H9 (cell line): Measurements from ENCODE around the gene SPATA20. TPM values are rescaled to one million over a fixed set of nuclear protein-coding genes. Genes with fewer than 3 reads are reported as not detected.

Experiments
- DNase-seq: peaks from one replicate; pipeline ENCODE4 v3.0.0-alpha.2; 2017
- H2AFZ ChIP-seq: one replicate; pipeline ENCODE4 v1.6.1; 2013; ENCODE audit warnings: mild to moderate bottlenecking, low read length, control low read depth, moderate library complexity
- H2AK5ac ChIP-seq: 2 replicates; pipeline ENCODE4 v1.6.1; 2013; ENCODE audit warnings: low read length, control low read depth, mixed read lengths; ENCODE audit not compliant: insufficient read length
- H2BK120ac ChIP-seq: one replicate; pipeline ENCODE4 v1.6.1; 2013; ENCODE audit warnings: low read depth, mild to moderate bottlenecking, low read length, control low read depth, inconsistent platforms; ENCODE audit not compliant: poor library complexity, severe bottlenecking
- H2BK12ac ChIP-seq: 2 replicates; pipeline ENCODE4 v1.6.1; 2013; ENCODE audit warnings: low read length, control low read depth, mixed read lengths, low read depth; ENCODE audit not compliant: insufficient read length
- H2BK15ac ChIP-seq: 2 replicates; pipeline ENCODE4 v1.6.1; 2013; ENCODE audit warnings: low read depth, low read length, control low read depth
- H2BK20ac ChIP-seq: one replicate; pipeline ENCODE4 v1.6.1; 2013; ENCODE audit warnings: low read depth, mild to moderate bottlenecking, low read length, control low read depth, inconsistent platforms; ENCODE audit not compliant: poor library complexity, severe bottlenecking
- H2BK5ac ChIP-seq: 2 replicates; pipeline ENCODE4 v1.6.1; 2013; ENCODE audit warnings: low read length, control low read depth, mixed read lengths; ENCODE audit not compliant: insufficient read length
- H3K14ac ChIP-seq: 2 replicates; pipeline ENCODE4 v1.6.1; 2013; ENCODE audit warnings: low read length, control low read depth; ENCODE audit not compliant: insufficient read depth
- H3K18ac ChIP-seq: 2 replicates; pipeline ENCODE4 v1.6.1; 2013; ENCODE audit warnings: low read depth, mild to moderate bottlenecking, mixed read lengths, low read length, control low read depth; ENCODE audit not compliant: insufficient read length
- H3K23ac ChIP-seq: 2 replicates; pipeline ENCODE4 v1.6.1; 2013; ENCODE audit warnings: low read length, control low read depth, mixed read lengths, low read depth; ENCODE audit not compliant: insufficient read length
- H3K23me2 ChIP-seq: 2 replicates; pipeline ENCODE4 v1.6.1; 2013; ENCODE audit warnings: low read depth, mild to moderate bottlenecking, mixed read lengths, low read length, control low read depth; ENCODE audit not compliant: insufficient read length, poor library complexity, severe bottlenecking
- H3K27ac ChIP-seq: 2 replicates; pipeline ENCODE4 v1.5.1; 2013; ENCODE audit warnings: low read length, control low read depth, mixed read lengths, low read depth; ENCODE audit not compliant: insufficient read length
- H3K27me3 ChIP-seq: 2 replicates; pipeline ENCODE4 v1.6.1; 2013; ENCODE audit warnings: low read length, control low read depth, inconsistent platforms; ENCODE audit not compliant: insufficient read depth
- H3K4ac ChIP-seq: 2 replicates; pipeline ENCODE4 v1.6.1; 2013; ENCODE audit warnings: low read depth, mild to moderate bottlenecking, control low read depth, inconsistent platforms, low read length, moderate library complexity
- H3K4me1 ChIP-seq: 2 replicates; pipeline ENCODE4 v1.6.1; 2013; ENCODE audit warnings: low read length, control low read depth, inconsistent platforms; ENCODE audit not compliant: insufficient read depth
- H3K4me2 ChIP-seq: 2 replicates; pipeline ENCODE4 v1.6.1; 2013; ENCODE audit warnings: low read length, control low read depth, mixed read lengths; ENCODE audit not compliant: insufficient read length, insufficient read depth
- H3K56ac ChIP-seq: 2 replicates; pipeline ENCODE4 v1.6.1; 2013; ENCODE audit warnings: low read depth, mild to moderate bottlenecking, mixed read lengths, low read length, control low read depth; ENCODE audit not compliant: insufficient read length
- H3K79me1 ChIP-seq: 2 replicates; pipeline ENCODE4 v1.6.1; 2013; ENCODE audit warnings: low read depth, mild to moderate bottlenecking, moderate library complexity, low read length, control low read depth, inconsistent platforms; ENCODE audit not compliant: insufficient read depth, poor library complexity, severe bottlenecking
- H3K79me2 ChIP-seq: 2 replicates; pipeline ENCODE4 v1.6.1; 2013; ENCODE audit warnings: low read length, control low read depth, inconsistent platforms; ENCODE audit not compliant: insufficient read depth
- H3K9ac ChIP-seq: 2 replicates; pipeline ENCODE4 v1.6.1; 2013; ENCODE audit warnings: low read length, control low read depth, mixed read lengths; ENCODE audit not compliant: insufficient read length; ENCODE audit errors: extremely low read depth
- H3K9me3 ChIP-seq: one replicate; pipeline ENCODE4 v1.6.1; 2013; ENCODE audit warnings: low read depth, low read length, inconsistent platforms; ENCODE audit not compliant: control insufficient read depth
- H3T11ph ChIP-seq: one replicate; pipeline ENCODE4 v1.6.1; 2013; ENCODE audit warnings: mild to moderate bottlenecking, low read length, control low read depth, inconsistent platforms
- H4K20me1 ChIP-seq: one replicate; pipeline ENCODE4 v1.6.1; 2013; ENCODE audit not compliant: control insufficient read depth, insufficient read length, insufficient read depth
- H4K5ac ChIP-seq: 2 replicates; pipeline ENCODE4 v1.6.1; 2013; ENCODE audit warnings: low read depth, mild to moderate bottlenecking, mixed read lengths, low read length, control low read depth; ENCODE audit not compliant: insufficient read length
- H4K8ac ChIP-seq: replicated peaks from 2 replicates; pipeline ENCODE4 v1.6.1; 2013; ENCODE audit warnings: low read length, control low read depth, mixed read lengths, low read depth; ENCODE audit not compliant: insufficient read length
- H4K91ac ChIP-seq: 2 replicates; pipeline ENCODE4 v1.6.1; 2013; ENCODE audit warnings: low read depth, mild to moderate bottlenecking, moderate library complexity, mixed read lengths, low read length, control low read depth; ENCODE audit not compliant: insufficient read length
- H3K27ac Mint-ChIP-seq, 3 experiments: 2 replicates in 2 of 3; 3 replicates in 1 of 3; pipeline ENCODE4 v1.8.0; 2020 to 2021; ENCODE audit warnings: mixed read lengths in 3 of 3, mild to moderate bottlenecking in 1 of 3, moderate library complexity in 1 of 3
- H3K27me3 Mint-ChIP-seq: 2 replicates; pipeline ENCODE4 v1.8.0; 2021; ENCODE audit warnings: low read depth, mild to moderate bottlenecking, moderate library complexity, mixed read lengths
- H3K36me3 Mint-ChIP-seq, 3 experiments: 2 replicates in 2 of 3; 3 replicates in 1 of 3; pipeline ENCODE4 v1.8.0; 2020 to 2021; ENCODE audit warnings: low read depth in 3 of 3, mixed read lengths in 3 of 3; ENCODE audit not compliant: insufficient read depth in 1 of 3
- H3K4me1 Mint-ChIP-seq, 2 experiments: 2 replicates each; pipeline ENCODE4 v1.8.0; 2020; ENCODE audit warnings: mixed read lengths in 2 of 2
- H3K4me3 Mint-ChIP-seq, 2 experiments: 2 replicates in 1 of 2; 3 replicates in 1 of 2; pipeline ENCODE4 v1.8.0; 2020 to 2021; ENCODE audit warnings: mild to moderate bottlenecking in 2 of 2, mixed read lengths in 2 of 2, moderate library complexity in 1 of 2
- H3K9me3 Mint-ChIP-seq, 2 experiments: 2 replicates in 1 of 2; 3 replicates in 1 of 2; pipeline ENCODE4 v1.8.0; 2020; ENCODE audit warnings: mild to moderate bottlenecking in 2 of 2, mixed read lengths in 2 of 2, moderate library complexity in 1 of 2
- CTCF ChIP-seq: fragments of 200-600 bp; sonication (generic); conservative IDR thresholded peaks from 3 replicates; pipeline ENCODE4 v1.8.0; 2021; ENCODE audit warnings: antibody characterized with exemption, mild to moderate bottlenecking
- WGBS: extraction: QIAGEN DNeasy Blood & Tissue Kit; methylation state at CpG from one replicate; pipeline ENCODE4 v1.1.7; 2013; ENCODE audit warnings: missing lambda C conversion rate, low lambda C conversion rate, mixed read lengths; ENCODE audit not compliant: insufficient read length; ENCODE audit errors: extremely low coverage; 5-methylcytosine and 5-hydroxymethylcytosine counted together
- total RNA-seq: library from RNA; stranded (reverse); gene quantifications from 2 replicates; pipeline ENCODE4 v1.2.1, GENCODE V29; 2021

The SPATA20 gene
- total RNA-seq, 1 experiment from 2014 or later = 23.9 TPM

- Histone ChIP-seq H3T11ph (no peak overlapping the region), H3K9ac (no peak overlapping the region), H2BK5ac (no peak overlapping the region), H2AK5ac (no peak overlapping the region), H3K4ac (no peak overlapping the region), H2BK20ac (no peak overlapping the region), H4K5ac (no peak overlapping the region), H3K27ac (no peak overlapping the region), H3K4me2 (no peak overlapping the region), H4K20me1 (no peaks in the 10 kb centered on the region), H3K79me2 (no peaks in the 10 kb centered on the region), H2BK12ac (no peak overlapping the region), H2BK120ac (no peak overlapping the region), H3K23ac (no peak overlapping the region), H3K56ac (no peak overlapping the region), H3K79me1 (no peaks in the 10 kb centered on the region), H2AFZ (no peak overlapping the region), H3K23me2 (no peaks in the 10 kb centered on the region), H3K9me3 (no peaks in the 10 kb centered on the region), H3K4me1 (peaks cover 2% of the 10 kb centered on the region; the same call in 1 of the 2 replicates), H2BK15ac (no peak overlapping the region), H4K8ac (no peak overlapping the region), H3K14ac (no peak overlapping the region), H3K27me3 (peaks cover 21% of the 10 kb centered on the region; the same call in 1 of the 2 replicates), H3K18ac (no peak overlapping the region), H4K91ac (no peak overlapping the region)
- no peak for TF ChIP-seq CTCF
- H3K9me3 Mint-ChIP-seq = no peaks in the 10 kb centered on the region
- no peak for DNase-seq
- H3K27me3 Mint-ChIP-seq = peaks cover 57% of the 10 kb centered on the region
- peaks cover 0 to 5% (median 2%) of the 10 kb centered on the region in 3 experiments; a peak in 2 of 7 replicates for H3K36me3 Mint-ChIP-seq
- peaks cover 33 to 58% of the 10 kb centered on the region in 2 experiments for H3K4me1 Mint-ChIP-seq
- H3K4me3 Mint-ChIP-seq = no peak overlapping the region; a peak in 1 of 5 replicates
- H3K27ac Mint-ChIP-seq = no peak overlapping the region
- no CpG with 5 or more reads among the region's 12 CpGs for WGBS
Measured at GRCh38 chr17:50568659-50569058, 21.7 kb downstream of the SPATA20 start.
